IPS-NIHi7 (cell line): ENCODE data around the gene PPFIBP1.

ENCODE experiments used
- DNase-seq: peaks from one replicate; pipeline ENCODE4 v3.0.0; 2012; ENCODE audit warnings: mixed read lengths; ENCODE audit errors: extremely low spot score

Gene PPFIBP1

GRCh38 chr12:27665704-27666103 is 141.7 kb downstream of the PPFIBP1 start:
- DNase-seq = no peak

- DNase-seq = no peak
These were observed 142.5 kb downstream of the PPFIBP1 start for GRCh38 chr12:27666510-27666909.

GRCh38 chr12:27667540-27667939 is 143.5 kb downstream of the PPFIBP1 start:
- no peak for DNase-seq

DNA sequence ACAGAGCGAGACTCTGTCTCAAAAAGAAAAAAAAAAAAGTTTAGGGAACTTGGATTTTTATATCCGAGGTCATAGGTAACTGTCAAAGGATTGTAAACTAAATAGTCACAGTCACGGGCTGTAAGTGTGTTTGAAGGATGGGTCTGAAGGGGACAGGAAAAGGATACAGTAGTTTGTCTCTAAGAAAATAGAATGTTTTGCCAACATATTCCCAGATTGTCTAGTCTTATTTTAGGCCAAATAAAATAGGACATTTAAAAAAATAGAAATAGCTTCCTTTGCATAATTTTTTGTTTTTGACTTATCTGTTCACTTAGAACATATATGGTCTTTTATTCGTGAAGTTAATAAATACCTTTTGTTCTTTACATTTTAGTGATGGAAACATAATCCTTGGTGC is 148.0 kb downstream of the PPFIBP1 start:
- DNase-seq = no peak

GRCh38 chr12:27672643-27673042 is 148.6 kb downstream of the PPFIBP1 start:
- DNase-seq = no peak

DNA sequence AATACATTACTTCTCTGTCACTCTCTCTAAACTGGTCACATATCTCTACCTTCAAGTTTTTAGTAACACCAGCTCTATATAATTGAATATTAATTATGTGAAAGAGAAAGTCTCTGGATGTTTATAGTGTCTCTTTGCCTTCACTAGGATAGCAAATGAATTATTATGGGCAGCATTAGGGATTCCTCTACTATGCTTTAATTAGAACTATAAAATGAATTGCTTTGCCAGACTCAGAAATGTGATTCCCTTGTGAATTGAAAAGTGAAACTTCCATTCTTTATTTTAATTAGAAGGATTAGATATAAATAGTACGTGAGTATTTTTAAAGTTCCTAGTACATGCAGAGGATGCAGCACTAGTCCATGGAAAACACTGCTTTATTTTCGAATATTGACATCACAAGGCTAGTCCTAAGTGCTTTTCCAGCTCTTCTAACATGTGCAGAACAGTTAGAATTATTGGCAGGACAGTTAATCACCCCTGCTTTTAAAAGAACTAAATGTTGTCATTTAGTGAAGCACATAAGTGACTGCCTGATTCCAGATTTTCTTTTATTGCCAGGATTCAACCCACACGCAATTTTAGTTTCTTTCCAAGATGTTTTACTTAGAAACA is 149.2 kb downstream of the PPFIBP1 start:
- DNase-seq = no peak

GRCh38 chr12:27674989-27675388 is 151.0 kb downstream of the PPFIBP1 start:
- no peak for DNase-seq

DNA sequence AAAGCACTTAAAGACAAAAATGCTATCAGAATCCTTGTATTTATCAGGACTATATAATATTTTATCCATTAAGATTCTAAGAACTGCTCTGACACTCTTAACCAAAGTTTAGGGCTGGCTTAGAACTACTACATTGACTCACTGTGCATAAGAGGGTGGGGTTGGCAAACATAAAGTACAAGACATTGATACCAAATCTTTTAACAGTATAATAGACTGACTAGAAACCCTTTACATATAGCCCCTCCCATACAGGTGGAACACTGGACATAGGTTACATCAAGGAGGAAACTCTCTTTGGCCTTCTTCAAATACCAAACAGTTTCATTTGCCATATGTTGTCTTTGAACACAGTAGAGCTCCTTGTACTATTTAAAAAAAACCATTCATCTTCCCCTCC is 156.6 kb downstream of the PPFIBP1 start:
- no peak for DNase-seq

DNA sequence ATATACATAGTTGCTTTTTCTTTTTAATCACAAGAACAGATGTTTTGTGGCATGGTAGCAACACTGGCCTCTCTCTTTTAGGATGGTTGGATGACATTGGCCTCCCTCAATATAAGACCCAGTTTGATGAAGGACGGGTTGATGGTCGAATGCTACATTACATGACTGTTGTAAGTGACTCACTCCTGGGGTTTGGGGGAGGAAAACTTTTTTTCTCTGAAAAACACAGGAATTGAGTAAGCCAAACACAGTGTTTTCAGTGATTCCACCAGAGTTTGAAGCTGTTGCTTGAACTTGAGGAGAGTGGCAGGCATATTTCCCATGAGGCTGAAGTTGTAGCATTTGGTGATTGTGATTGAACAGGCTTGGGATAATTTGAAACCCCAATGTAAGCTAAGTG is 158.5 kb downstream of the PPFIBP1 start:
- DNase-seq = no peak

DNA sequence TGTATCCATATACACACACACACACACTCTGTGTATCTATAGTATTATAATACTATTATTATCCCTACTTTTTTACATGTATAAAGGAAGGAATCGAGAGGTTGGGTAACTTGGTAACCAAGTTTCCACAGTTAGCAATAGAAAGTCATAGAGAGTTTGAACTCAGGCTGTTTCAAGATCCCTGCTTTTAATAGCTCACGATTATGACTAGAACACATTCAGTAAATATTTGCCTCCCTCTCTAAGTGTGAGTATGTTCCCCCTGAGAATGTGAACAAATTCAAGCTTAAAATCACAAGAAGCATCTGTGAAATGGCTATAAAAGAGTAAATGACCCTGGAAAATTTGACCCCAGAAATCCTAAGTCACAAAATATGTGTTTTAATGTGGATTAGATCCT is 161.3 kb downstream of the PPFIBP1 start:
- DNase-seq = no peak

- DNase-seq = no peak
These were observed 162.1 kb downstream of the PPFIBP1 start for GRCh38 chr12:27686147-27686546.

GRCh38 chr12:27688671-27689070 is 164.7 kb downstream of the PPFIBP1 start:
- no peak for DNase-seq

- DNase-seq = no peak
These were observed 165.7 kb downstream of the PPFIBP1 start for GRCh38 chr12:27689558-27690180.

GRCh38 chr12:27693403-27693802 is 169.4 kb downstream of the PPFIBP1 start:
- no peak for DNase-seq

GRCh38 chr12:27695556-27696292 is 171.7 kb downstream of the PPFIBP1 start:
- DNase-seq = no peak

- DNase-seq = no peak
These were observed 172.3 kb downstream of the PPFIBP1 start, which contains the start of gene REP15 for GRCh38 chr12:27696293-27696652. Gene REP15 (plus strand): TSS chr12:27696447. CDS start chr12:27696563, 116 bp downstream.

- DNase-seq = no peak
These were observed 173.0 kb downstream of the PPFIBP1 start for GRCh38 chr12:27696864-27697564.

DNA sequence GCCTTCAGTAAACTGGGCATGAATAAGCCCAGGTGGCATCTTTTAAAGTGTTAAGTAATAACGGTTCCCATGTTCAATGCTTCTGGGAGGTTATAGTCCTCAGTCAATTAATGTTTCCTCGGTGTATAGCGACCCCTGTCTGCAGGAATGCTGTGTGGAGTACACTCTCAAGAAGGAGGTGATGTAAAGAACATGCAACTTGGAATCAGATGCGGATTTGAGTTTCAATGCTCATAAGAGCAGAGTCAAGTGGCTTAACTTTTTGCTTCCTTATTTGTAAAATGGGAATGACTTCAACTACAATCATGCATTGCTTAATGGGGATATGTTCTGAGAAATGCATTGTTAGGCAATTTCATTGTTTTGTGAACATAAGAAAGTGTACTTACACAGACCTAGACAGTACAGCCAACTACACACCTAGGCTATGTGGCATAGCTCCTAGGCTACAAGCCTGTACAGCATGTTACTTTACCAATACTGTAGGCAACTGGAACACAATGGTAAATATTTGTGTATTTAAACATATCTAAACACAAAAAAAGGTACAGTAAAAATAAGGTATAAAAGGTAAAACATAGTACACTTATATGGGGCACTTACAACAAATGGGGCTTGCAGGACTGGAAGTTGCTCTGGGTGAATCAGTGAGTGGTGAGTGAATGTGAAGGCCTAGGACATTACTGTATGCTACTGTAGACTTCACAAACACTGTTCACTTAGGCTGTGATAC is 179.9 kb downstream of the PPFIBP1 start:
- DNase-seq = peak; percentile 74

GRCh38 chr12:27705263-27705662 is 181.3 kb downstream of the PPFIBP1 start:
- peak; percentile 33 for DNase-seq

- no peak for DNase-seq
These were observed 183.2 kb downstream of the PPFIBP1 start for GRCh38 chr12:27707216-27707615.

- no peak for DNase-seq
These were observed 185.4 kb downstream of the PPFIBP1 start for GRCh38 chr12:27709212-27709931.
